Stimulated activated naive CD8-positive, alpha-beta T cell treated with anti-CD3 and anti-CD28 coated beads, Interleukin-15, amount 100 ng/mL, for 72 hours (primary cell): ENCODE measurements around the gene TMEM61.

Experiments
- ATAC-seq: fragments of 150-1000 bp; cut with Tn5 transposase; 2 replicates; pipeline ENCODE4 v1.10.0; 2021; ENCODE audit warnings: mild to moderate bottlenecking, moderate library complexity
- DNase-seq, 2 donors: peaks; one replicate each; pipeline ENCODE4 v3.0.0; 2021 to 2022
- H3K27ac Mint-ChIP-seq, 2 donors: one replicate each; pipeline ENCODE4 v1.8.0; 2022; ENCODE audit warnings: mild to moderate bottlenecking in 2 of 2, mixed read lengths in 2 of 2, moderate library complexity in 2 of 2
- H3K27me3 Mint-ChIP-seq: one replicate; pipeline ENCODE4 v1.8.0; 2022; ENCODE audit warnings: mixed read lengths
- H3K4me1 Mint-ChIP-seq: one replicate; pipeline ENCODE4 v1.8.0; 2022; ENCODE audit warnings: mild to moderate bottlenecking, mixed read lengths
- H3K4me3 Mint-ChIP-seq, 2 donors: one replicate each; pipeline ENCODE4 v1.8.0; 2022; ENCODE audit warnings: mild to moderate bottlenecking in 2 of 2, mixed read lengths in 2 of 2, moderate library complexity in 1 of 2
- H3K9me3 Mint-ChIP-seq, 2 donors: one replicate each; pipeline ENCODE4 v1.8.0; 2022; ENCODE audit warnings: mixed read lengths in 2 of 2

The TMEM61 gene

DNA sequence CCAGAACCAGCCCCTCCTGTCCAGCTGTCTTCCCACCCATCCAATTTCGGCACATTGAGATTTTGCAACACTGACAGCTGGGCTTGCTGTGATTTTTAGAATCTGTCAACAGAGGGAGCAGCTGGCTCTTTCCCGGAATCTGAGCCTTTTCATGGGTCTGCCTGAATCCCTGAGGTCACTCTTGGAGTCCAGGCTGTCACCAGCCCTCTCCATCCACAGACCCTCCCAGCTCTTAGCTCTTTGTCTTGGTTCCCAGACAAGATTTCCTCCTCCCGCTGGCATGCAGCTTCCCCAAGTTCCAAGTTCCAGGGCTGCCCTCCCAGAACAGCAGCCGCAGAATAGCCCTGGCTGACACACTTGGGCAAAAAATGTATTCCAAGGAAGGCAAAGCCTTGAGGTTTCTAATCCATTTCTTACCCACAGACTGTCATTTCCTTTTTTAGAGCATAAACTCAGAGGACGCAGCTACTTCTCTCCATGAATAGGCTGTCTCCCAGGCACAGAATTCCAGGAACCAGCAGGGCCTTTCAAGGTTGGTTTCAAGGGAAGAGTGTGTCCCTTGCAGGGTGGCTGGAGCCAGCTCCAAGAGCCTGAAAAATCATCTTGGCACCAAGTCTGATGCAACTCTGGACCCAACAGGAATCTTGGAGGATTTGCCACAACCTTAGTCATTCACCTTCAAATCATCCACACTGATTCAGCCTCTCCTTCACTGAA is 7.1 kb upstream of the TMEM61 start:
- H3K9me3 Mint-ChIP-seq: no peaks in the 10 kb centered on the region
- H3K27ac Mint-ChIP-seq: no peak overlapping the region
- no peak for DNase-seq
- peaks cover 41% of the 10 kb centered on the region for H3K27me3 Mint-ChIP-seq
- no peak overlapping the region for H3K4me3 Mint-ChIP-seq
- ATAC-seq: no peak
- H3K4me1 Mint-ChIP-seq: peaks cover 7% of the 10 kb centered on the region

DNA sequence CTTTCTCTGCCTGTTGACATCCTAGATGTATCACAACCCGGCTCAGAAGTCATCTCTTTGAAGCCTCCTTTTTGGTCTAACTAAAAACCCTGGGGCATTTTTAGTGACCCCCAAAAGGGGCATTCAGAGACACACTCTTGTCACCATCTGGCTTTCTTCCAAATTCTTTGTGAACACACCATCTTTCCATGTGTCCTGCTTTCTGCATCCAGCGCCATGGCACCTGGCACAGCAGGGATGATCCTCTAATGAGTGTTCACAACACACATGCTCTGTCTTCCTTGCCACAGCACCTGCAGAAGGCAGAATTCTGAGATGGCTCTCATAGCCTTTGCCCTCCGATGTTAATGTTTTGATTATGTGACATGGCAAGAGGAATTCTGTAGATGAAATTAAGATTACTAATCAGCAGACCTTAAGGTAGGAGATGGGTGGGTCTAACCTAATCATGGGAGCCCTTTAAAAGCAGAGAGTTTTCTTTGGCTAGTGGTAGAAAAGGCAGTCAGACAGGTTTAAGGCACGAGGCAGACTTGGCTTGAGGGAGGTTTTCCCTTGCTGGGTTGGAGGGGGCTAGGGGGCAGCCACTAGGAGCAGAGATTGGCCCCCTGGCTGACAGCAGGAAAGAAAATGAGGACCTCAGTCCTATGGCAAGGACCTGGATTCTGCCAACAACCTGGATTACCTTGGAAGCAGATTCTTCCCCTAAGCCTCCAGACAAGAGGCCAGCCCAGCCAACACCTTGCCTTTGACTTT is 4.9 kb upstream of the TMEM61 start:
- Mint-ChIP-seq H3K4me1 (peaks cover 7% of the 10 kb centered on the region), H3K27me3 (peaks cover 49% of the 10 kb centered on the region), H3K4me3 (no peak overlapping the region), H3K9me3 (no peaks in the 10 kb centered on the region), H3K27ac (no peak overlapping the region)
- ATAC-seq (no peak), DNase-seq (no peak)

DNA sequence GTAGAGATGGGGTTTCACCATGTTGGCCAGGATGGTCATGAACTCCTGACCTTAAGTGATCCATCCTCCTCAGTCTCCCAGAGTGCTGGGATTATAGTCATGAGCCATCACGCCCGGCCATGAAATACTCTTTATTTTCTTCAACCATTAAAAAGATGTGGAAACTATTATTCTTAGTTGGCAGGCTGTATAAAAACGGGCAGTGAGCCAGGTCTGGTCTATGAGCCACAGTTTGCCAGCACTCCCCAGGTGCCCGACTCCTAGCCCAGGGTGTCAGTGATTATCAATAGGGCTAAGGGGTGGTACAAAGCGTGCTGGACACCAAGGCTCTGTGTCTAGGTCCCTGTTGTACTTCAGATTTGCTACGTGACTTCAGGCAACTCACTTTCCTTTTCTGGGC is 3.7 kb upstream of the TMEM61 start:
- Mint-ChIP-seq H3K4me1 (no peaks in the 10 kb centered on the region), H3K9me3 (no peaks in the 10 kb centered on the region), H3K27ac (peak overlapping the region in 1 of 2 donors; percentile 67), H3K27me3 (peaks cover 60% of the 10 kb centered on the region), H3K4me3 (no peak overlapping the region)
- ATAC-seq (no peak), DNase-seq (no peak)

DNA sequence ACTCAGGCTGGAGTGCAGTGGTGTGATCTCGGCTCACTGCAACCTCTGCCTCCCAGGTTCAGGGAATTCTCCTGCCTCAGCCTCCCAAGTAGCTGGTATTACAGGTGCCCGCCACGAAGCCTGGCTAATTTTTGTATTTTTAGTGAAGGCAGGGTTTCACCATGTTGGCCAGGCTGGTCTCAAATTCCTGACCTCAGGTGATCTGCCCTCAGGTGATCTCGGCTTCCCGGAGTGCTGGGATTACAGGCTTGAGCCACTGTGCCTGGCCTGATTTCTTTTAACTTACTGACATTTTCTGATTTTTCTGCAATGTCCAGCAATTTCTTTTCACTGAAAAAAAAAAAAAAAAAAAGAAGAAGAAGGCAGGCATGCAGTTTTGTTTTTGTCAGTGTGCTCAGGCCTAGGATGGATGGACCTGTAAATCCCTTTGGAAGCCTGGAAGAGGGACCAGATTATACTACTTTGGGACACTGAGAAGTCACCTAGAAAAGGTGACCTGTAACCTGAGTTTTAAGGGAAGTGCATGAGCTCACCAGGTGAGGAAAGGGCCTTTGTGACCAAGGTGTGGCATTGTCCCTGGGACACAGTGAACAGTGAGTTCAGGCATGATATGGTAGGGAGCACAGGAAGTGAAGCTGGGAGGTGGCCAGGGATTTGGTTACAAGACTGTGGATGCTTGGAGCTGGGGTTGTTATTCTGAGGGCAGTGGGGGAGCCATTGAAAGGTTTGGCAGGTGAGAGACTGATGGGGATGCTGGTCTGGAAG is 2.7 kb upstream of the TMEM61 start:
- Mint-ChIP-seq H3K4me1 (no peaks in the 10 kb centered on the region), H3K9me3 (no peaks in the 10 kb centered on the region), H3K27me3 (peaks cover 64% of the 10 kb centered on the region), H3K4me3 (no peak overlapping the region), H3K27ac (no peak overlapping the region)
- DNase-seq (no peak), ATAC-seq (no peak)

DNA sequence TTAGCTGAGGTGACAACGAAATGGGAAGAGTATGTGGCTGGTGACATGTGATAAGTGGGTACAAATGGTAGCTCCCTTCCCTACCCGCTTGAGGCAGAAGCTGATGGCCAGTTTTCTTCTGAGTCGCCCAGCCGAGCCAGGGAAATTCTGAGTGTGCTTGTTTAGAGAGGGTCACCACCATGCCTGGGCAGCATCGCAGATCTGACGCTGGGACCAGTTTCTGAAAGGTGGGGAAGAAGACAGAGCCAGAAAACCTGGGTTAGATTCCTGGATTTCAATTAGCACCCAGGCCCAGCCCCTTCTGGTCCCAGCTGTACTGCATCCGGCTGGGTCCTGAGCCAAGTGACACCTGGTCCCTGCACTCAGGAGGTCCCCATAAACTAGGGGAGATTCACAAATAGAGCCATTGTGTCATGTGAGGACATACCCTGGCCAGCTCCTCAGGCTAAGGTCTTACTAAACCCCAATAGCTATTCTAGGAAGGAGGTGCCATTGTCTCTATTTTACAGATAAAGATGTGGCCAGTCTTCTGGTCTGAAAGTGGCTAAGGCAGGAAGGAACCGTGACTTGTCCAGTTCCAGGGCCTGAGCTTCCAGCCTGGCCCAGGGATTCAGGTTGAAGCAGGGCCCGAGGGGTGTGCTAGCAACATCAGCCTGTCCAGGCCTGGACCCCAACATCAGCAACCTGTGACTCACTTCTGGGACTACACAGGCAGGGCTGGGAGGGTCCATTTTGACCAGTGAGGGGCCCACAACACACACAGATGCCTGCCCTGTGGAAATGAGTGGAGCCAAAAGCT is 1.7 kb upstream of the TMEM61 start:
- Mint-ChIP-seq H3K4me3 (no peak overlapping the region), H3K9me3 (no peaks in the 10 kb centered on the region), H3K4me1 (no peaks in the 10 kb centered on the region), H3K27ac (no peak overlapping the region), H3K27me3 (peaks cover 64% of the 10 kb centered on the region)
- DNase-seq: no peak
- no peak for ATAC-seq

DNA sequence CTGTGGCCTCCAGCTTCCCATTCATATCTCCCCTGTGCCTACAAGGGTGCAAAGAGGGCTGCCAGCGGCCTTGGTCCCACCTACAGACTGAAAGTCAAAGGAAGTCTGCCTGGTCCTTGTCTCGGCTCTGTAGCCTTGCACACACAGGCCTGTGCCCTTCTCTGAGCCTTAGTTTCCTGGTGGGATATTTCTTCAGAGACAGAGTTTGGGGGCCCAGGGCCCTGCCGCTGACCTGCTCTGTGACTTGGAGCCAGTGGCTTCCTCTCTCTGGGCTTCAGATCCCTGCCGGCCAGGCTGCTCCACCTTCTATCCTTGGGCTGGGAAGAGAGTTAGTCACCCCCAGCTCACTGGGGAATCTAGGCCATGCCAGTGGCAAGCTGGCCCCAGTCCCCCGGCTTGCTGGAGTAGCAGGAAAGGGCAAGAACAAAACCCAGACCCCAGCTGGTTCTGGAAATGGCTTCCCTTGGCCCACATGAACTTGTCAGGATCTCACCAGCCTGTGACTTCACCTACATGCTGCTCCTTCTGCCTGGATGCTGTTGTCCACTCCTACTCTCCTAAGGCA is 1.0 kb upstream of the TMEM61 start:
- no peaks in the 10 kb centered on the region for H3K9me3 Mint-ChIP-seq
- DNase-seq: no peak
- H3K27ac Mint-ChIP-seq: no peak overlapping the region
- no peak overlapping the region for H3K4me3 Mint-ChIP-seq
- peaks cover 64% of the 10 kb centered on the region for H3K27me3 Mint-ChIP-seq
- no peaks in the 10 kb centered on the region for H3K4me1 Mint-ChIP-seq
- no peak for ATAC-seq

DNA sequence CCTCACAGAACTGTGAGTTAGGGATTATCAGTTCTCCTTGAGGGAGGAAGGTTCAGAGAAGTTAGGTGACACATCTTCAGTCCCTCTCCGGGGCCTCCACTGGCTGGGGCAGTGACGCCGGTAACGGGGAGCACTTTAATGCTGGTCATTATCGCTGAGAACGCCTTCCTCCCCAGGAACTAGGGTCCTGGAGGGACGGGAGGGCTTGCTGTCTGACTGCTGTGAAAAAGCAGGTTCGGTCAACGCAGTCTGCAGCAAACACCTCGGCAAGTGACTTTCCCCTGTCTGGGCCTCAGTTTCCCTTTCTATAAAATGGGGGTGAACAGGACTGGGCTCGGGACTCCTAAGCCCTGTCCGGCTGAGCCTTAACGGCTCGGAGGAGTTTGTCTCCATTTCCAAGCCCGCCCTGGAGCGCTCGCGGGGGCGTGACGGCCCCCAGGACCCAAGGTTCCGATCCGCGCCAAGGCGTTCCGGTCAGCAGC is 341 bp upstream of the TMEM61 start:
- Mint-ChIP-seq H3K27me3 (peaks cover 60% of the 10 kb centered on the region), H3K9me3 (no peaks in the 10 kb centered on the region), H3K27ac (no peak overlapping the region)

DNA sequence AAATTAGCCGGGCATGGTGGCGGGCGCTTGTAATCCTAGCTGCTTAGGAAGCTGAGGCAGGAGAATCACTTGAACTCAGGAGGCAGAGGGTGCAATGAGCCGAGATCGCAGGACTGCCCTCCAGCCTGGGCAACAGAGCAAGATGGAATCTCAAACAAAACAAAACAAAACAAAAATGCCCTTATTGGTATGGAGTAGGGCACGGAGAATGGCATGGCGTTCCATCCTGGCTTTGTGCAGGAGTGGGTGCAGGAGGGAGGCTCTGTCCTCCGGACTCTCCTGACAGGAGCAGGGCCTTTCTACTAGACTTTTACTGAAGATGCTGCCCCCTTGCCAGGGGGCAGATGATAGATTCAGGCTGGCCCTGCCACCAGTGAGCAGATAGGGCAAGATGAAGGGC is 1.0 kb downstream of the TMEM61 start:
- no peak for DNase-seq
- Mint-ChIP-seq H3K4me3 (no peak overlapping the region), H3K27me3 (peaks cover 72% of the 10 kb centered on the region)

More for the DNA sequence above, 341 bp upstream of the TMEM61 start:
- Mint-ChIP-seq H3K4me1 (no peaks in the 10 kb centered on the region), H3K4me3 (no peak overlapping the region)
- no peak for DNase-seq
- ATAC-seq: no peak

DNA sequence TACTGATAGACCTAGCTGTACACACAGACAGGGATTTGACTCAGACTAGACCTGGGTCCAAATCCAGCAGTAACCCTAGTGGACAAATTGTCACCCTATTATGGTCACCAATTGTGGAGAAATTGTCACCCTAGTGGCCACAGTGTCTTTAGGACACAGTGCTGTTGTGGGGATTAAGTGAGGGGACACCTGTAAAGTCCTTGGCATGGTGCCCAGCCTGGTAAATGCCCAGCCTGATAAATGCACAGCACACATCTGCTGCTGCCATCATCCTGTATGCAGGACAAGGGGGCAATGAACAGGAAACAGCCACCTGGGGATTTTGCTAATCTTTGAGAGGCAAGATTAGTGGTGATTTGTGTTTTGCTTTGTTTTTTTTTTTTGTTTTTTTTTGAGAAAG is 2.3 kb downstream of the TMEM61 start:
- DNase-seq: no peak
- Mint-ChIP-seq H3K4me3 (no peak overlapping the region), H3K27me3 (peaks cover 70% of the 10 kb centered on the region), H3K9me3 (no peaks in the 10 kb centered on the region), H3K27ac (no peak overlapping the region), H3K4me1 (no peaks in the 10 kb centered on the region)
- ATAC-seq: no peak

More for the DNA sequence above, 1.0 kb downstream of the TMEM61 start:
- H3K27ac Mint-ChIP-seq: no peak overlapping the region
- H3K9me3 Mint-ChIP-seq: no peaks in the 10 kb centered on the region
- H3K4me1 Mint-ChIP-seq: no peaks in the 10 kb centered on the region
- ATAC-seq: no peak

DNA sequence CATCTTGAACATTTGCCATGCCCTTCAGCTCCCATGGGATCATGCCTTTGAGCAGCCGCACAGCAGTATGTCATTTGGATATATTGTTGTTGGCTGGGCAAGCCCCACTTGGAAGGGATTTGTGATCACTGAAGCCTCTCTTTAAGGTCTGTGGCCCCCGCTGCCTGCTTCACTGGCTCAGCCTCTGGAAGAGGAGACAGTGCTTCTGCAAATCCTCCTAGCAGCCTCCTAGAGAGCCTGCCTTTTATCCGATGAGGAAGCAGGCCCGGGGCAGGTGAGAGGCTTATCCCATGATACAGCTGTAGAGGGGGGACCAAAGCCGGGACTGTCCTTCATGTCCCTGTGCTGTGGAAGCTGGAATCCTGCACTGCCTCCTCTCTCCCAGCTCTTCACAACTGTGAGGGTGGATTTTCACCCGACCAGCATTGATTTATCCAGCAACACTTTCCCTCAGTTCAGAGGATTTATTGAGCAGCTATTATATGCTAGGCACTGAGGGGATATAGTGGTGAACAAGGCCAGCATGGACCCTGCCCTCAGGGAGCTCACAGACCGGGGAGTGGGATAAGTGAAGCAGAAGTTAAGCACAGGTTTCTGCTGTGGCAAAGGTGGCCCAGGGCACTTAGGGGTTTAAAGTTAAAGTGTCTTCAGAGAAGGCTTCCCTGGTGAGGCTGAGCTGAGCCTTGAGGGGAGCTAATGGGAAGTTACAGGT is 3.9 kb downstream of the TMEM61 start:
- Mint-ChIP-seq H3K27me3 (peaks cover 59% of the 10 kb centered on the region), H3K4me1 (no peaks in the 10 kb centered on the region), H3K4me3 (no peak overlapping the region), H3K9me3 (no peaks in the 10 kb centered on the region), H3K27ac (no peak overlapping the region)
- ATAC-seq (no peak), DNase-seq (no peak)

DNA sequence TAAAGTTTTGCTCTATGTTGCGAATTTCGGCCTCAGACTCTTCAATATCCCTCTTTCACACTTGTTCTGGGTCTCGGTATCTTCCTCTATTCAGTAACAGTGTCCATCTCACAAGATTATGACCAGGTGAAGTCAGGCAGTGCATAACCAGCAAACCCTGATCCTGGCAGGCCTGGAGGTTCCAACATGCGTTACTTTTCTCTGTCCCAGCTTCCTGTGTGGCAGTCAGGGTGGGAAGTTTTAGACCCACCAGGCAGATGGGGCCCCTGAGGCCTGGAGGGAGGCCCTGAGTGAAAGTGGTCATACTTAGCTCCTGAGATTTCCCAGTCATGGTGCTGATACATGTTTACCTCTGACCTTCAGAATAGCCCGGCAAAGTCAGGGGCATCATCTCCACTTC is 5.1 kb downstream of the TMEM61 start:
- Mint-ChIP-seq H3K27ac (no peak overlapping the region), H3K4me3 (no peak overlapping the region), H3K4me1 (no peaks in the 10 kb centered on the region), H3K27me3 (peaks cover 48% of the 10 kb centered on the region), H3K9me3 (no peaks in the 10 kb centered on the region)
- DNase-seq: no peak
- no peak for ATAC-seq

DNA sequence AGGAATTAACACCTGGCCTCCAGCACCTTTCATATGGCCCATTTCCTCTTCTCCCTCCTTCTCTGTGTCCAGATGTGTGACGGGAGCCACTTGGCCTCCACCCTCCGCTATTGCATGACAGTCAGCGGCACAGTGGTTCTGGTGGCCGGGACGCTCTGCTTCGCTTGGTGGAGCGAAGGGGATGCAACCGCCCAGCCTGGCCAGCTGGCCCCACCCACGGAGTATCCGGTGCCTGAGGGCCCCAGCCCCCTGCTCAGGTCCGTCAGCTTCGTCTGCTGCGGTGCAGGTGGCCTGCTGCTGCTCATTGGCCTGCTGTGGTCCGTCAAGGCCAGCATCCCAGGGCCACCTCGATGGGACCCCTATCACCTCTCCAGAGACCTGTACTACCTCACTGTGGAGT is 5.6 kb downstream of the TMEM61 start:
- H3K4me3 Mint-ChIP-seq: no peak overlapping the region
- no peaks in the 10 kb centered on the region for H3K9me3 Mint-ChIP-seq
- H3K4me1 Mint-ChIP-seq: no peaks in the 10 kb centered on the region
- H3K27me3 Mint-ChIP-seq: peaks cover 44% of the 10 kb centered on the region
- no peak overlapping the region for H3K27ac Mint-ChIP-seq
- ATAC-seq (peak; percentile 8), DNase-seq (no peak)

DNA sequence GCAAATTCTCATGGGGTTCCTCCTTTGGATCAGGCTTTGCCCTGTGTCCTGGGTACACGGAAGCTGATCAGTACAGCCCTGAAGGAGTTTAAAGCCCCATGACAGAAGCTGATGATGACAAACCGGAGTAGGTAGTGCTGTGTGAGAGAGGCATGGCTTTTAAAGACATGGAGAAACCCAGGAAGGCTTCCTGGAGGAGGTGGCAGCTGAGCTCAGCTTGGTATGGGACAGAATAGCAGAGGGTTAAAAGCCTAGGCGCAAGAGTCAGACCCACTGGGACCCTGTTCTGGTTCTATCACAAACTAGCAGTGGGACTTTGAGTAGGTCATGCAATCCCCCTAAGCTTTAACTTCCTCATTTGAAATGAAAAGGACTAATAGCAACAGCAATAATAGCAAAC is 6.1 kb downstream of the TMEM61 start:
- DNase-seq (no peak), ATAC-seq (no peak)
- no peaks in the 10 kb centered on the region for H3K4me1 Mint-ChIP-seq
- no peaks in the 10 kb centered on the region for H3K9me3 Mint-ChIP-seq
- no peak overlapping the region for H3K27ac Mint-ChIP-seq
- H3K4me3 Mint-ChIP-seq: no peak overlapping the region
- H3K27me3 Mint-ChIP-seq: peaks cover 39% of the 10 kb centered on the region

DNA sequence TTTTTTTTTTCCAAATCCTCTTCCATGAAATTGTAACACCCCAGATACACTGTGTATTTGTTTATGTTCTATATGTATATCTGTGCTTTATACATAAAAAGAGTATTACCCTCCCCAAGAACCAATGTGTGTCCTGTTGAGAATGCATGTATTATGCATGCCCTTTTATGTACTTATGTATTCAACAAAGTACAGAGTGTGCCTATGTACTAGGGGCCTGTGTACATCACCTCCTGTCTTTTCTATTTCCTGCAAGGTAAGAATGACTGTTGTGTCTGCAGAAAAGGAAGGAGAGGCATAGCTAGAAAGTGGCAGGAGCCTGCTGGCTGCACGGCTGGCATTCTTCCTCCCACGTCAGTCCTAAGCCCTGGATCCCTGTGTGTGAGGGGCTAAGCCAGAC is 7.0 kb downstream of the TMEM61 start:
- H3K27me3 Mint-ChIP-seq: peaks cover 30% of the 10 kb centered on the region
- no peak overlapping the region for H3K4me3 Mint-ChIP-seq
- DNase-seq (no peak), ATAC-seq (no peak)
- H3K9me3 Mint-ChIP-seq: no peaks in the 10 kb centered on the region
- H3K4me1 Mint-ChIP-seq: no peaks in the 10 kb centered on the region
- H3K27ac Mint-ChIP-seq: no peak overlapping the region
